H1 (cell line): ENCODE data around the gene ZFP36L2. TPM values are rescaled to one million over a fixed set of nuclear protein-coding genes. Genes with fewer than 3 reads are reported as not detected.

Experiments
- CTCF ChIA-PET: fragments of 300-600 bp; sonication (Branson Sonifier 250); formaldehyde crosslinking; loops from one replicate; lab custom pipeline; 2021; ENCODE audit not compliant: partially characterized antibody; lab: Charles Lee
- POLR2A ChIA-PET: fragments of 300-600 bp; sonication (Branson Sonifier 250); formaldehyde crosslinking; loops from one replicate; lab custom pipeline; 2021; ENCODE audit warnings: inconsistent platforms; ENCODE audit not compliant: partially characterized antibody; lab: Charles Lee
- DNase-seq, 2 experiments: peaks; one replicate each; pipeline versions ENCODE4 v3.0.0 to v3.0.0-alpha.2; 2010 to 2022; ENCODE audit warnings: low spot score in 2 of 2, low read depth in 1 of 2, mixed read lengths in 1 of 2
- FAIRE-seq: peaks from 2 replicates; lab custom pipeline; 2011; peaks lifted over from hg19 to GRCh38; lab: Jason Lieb, UNC
- H2AFZ ChIP-seq: 2 replicates; pipeline ENCODE4 v1.8.1; 2012; ENCODE audit warnings: low read length, inconsistent platforms
- H2AK5ac ChIP-seq: 2 replicates; pipeline ENCODE4 v1.6.1; 2013; ENCODE audit warnings: low read depth, low read length
- H2BK120ac ChIP-seq: replicated peaks from 2 replicates; pipeline ENCODE3; 2013; ENCODE audit warnings: low read depth, low read length, inconsistent platforms
- H2BK12ac ChIP-seq: 2 replicates; pipeline ENCODE4 v1.6.1; 2013; ENCODE audit warnings: low read depth, low read length
- H2BK15ac ChIP-seq: 2 replicates; pipeline ENCODE4 v1.6.1; 2013; ENCODE audit warnings: low read length
- H2BK20ac ChIP-seq: 2 replicates; pipeline ENCODE4 v1.6.1; 2013; ENCODE audit warnings: low read length
- H2BK5ac ChIP-seq: 2 replicates; pipeline ENCODE4 v1.6.1; 2013; ENCODE audit warnings: low read depth, low read length
- H3K14ac ChIP-seq: 2 replicates; pipeline ENCODE4 v1.6.1; 2013; ENCODE audit warnings: inconsistent platforms; ENCODE audit not compliant: insufficient read length
- H3K18ac ChIP-seq: 2 replicates; pipeline ENCODE4 v1.6.1; 2013; ENCODE audit warnings: low read length; ENCODE audit errors: extremely low read depth
- H3K23ac ChIP-seq: 2 replicates; pipeline ENCODE4 v1.6.1; 2013; ENCODE audit warnings: inconsistent platforms; ENCODE audit not compliant: insufficient read length
- H3K23me2 ChIP-seq: 2 replicates; pipeline ENCODE4 v1.6.1; 2013; ENCODE audit warnings: low read depth, low read length
- H3K27ac ChIP-seq: 2 replicates; pipeline ENCODE4 v1.6.1; 2011; ENCODE audit warnings: low read depth, low read length, inconsistent platforms
- H3K27me3 ChIP-seq, 4 experiments: replicated peaks in 1 of 4; 1 replicate in 1 of 4; 2 replicates in 3 of 4; pipeline versions ENCODE4 v1.6.1 to v1.8.1; 2011 to 2013; ENCODE audit warnings: low read length in 3 of 4, mild to moderate bottlenecking in 3 of 4, inconsistent platforms in 2 of 4, mixed read lengths in 2 of 4, moderate library complexity in 1 of 4; ENCODE audit not compliant: control insufficient read depth in 3 of 4, insufficient read depth in 3 of 4; ENCODE audit errors: extremely low read depth in 1 of 4
- H3K36me3 ChIP-seq, 4 experiments: 2 replicates each; pipeline versions ENCODE4 v1.6.1 to v1.8.1; 2011 to 2013; ENCODE audit warnings: mild to moderate bottlenecking in 4 of 4, low read length in 3 of 4, moderate library complexity in 2 of 4, control low read depth in 1 of 4, inconsistent platforms in 1 of 4; ENCODE audit not compliant: insufficient read depth in 4 of 4, control insufficient read depth in 2 of 4
- H3K4ac ChIP-seq: replicated peaks from 2 replicates; pipeline ENCODE3; 2013; ENCODE audit warnings: low read length, low read depth, mixed read lengths, inconsistent platforms; ENCODE audit not compliant: insufficient read length
- H3K4me1 ChIP-seq, 4 experiments: replicated peaks in 1 of 4; 1 replicate in 1 of 4; 2 replicates in 3 of 4; pipeline versions ENCODE4 v1.6.1 to v1.8.1; 2011 to 2013; ENCODE audit warnings: low read length in 3 of 4, inconsistent platforms in 2 of 4, mixed read lengths in 1 of 4; ENCODE audit not compliant: insufficient read depth in 4 of 4, control insufficient read depth in 3 of 4
- H3K4me2 ChIP-seq, 2 experiments: 2 replicates each; pipeline versions ENCODE4 v1.6.1 to v1.8.1; 2011 to 2013; ENCODE audit warnings: low read depth in 2 of 2, low read length in 2 of 2, control low read depth in 1 of 2, inconsistent platforms in 1 of 2, mild to moderate bottlenecking in 1 of 2; ENCODE audit not compliant: insufficient read depth in 1 of 2
- H3K4me3 ChIP-seq, 4 experiments: fragments of 200-600, 300-600 bp in 1 of 4; sonication (generic), shearing (Covaris generic), sonication (Bioruptor Twin) in 1 of 4; 2 replicates each; pipeline versions ENCODE4 v1.5.1 to v1.8.1; 2011 to 2016; ENCODE audit warnings: low read length in 4 of 4, low read depth in 3 of 4, control low read depth in 2 of 4, inconsistent platforms in 2 of 4, mild to moderate bottlenecking in 2 of 4, mixed read lengths in 1 of 4, moderate library complexity in 1 of 4; ENCODE audit not compliant: insufficient read depth in 2 of 4; ENCODE audit errors: extremely low read depth in 1 of 4
- H3K56ac ChIP-seq: replicated peaks from 2 replicates; pipeline ENCODE3; 2013; ENCODE audit warnings: low read depth, mild to moderate bottlenecking, mixed read lengths, low read length, inconsistent platforms; ENCODE audit not compliant: insufficient read length
- H3K79me1 ChIP-seq: 2 replicates; pipeline ENCODE4 v1.6.1; 2013; ENCODE audit warnings: low read depth, low read length, control low read depth
- H3K79me2 ChIP-seq, 2 experiments: 2 replicates each; pipeline versions ENCODE4 v1.6.1 to v1.8.1; 2012 to 2013; ENCODE audit warnings: low read length in 2 of 2, mild to moderate bottlenecking in 2 of 2, inconsistent platforms in 1 of 2; ENCODE audit not compliant: insufficient read depth in 2 of 2, control insufficient read depth in 1 of 2
- H3K9ac ChIP-seq, 4 experiments: replicated peaks in 1 of 4; 1 replicate in 1 of 4; 2 replicates in 3 of 4; pipeline versions ENCODE4 v1.6.1 to v1.8.1; 2011 to 2013; ENCODE audit warnings: low read depth in 3 of 4, low read length in 3 of 4, control low read depth in 2 of 4, mild to moderate bottlenecking in 2 of 4, moderate library complexity in 2 of 4, inconsistent platforms in 1 of 4; ENCODE audit errors: extremely low read depth in 1 of 4
- H3K9me3 ChIP-seq, 2 experiments: 2 replicates each; pipeline versions ENCODE4 v1.6.1 to v1.8.1; 2012 to 2013; ENCODE audit warnings: mild to moderate bottlenecking in 2 of 2, moderate library complexity in 2 of 2, control low read depth in 1 of 2, inconsistent platforms in 1 of 2, low read depth in 1 of 2, low read length in 1 of 2, mixed read lengths in 1 of 2; ENCODE audit not compliant: insufficient read depth in 2 of 2
- H4K20me1 ChIP-seq, 2 experiments: replicated peaks in 1 of 2; 2 replicates each; pipeline versions ENCODE3 to v1.8.1; 2011 to 2013; ENCODE audit warnings: inconsistent platforms in 2 of 2, low read length in 2 of 2, mild to moderate bottlenecking in 1 of 2; ENCODE audit not compliant: insufficient read depth in 2 of 2, control insufficient read depth in 1 of 2
- H4K5ac ChIP-seq: 2 replicates; pipeline ENCODE4 v1.6.1; 2013; ENCODE audit warnings: low read length, low read depth, mixed read lengths, inconsistent platforms; ENCODE audit not compliant: insufficient read length
- H4K8ac ChIP-seq: 2 replicates; pipeline ENCODE4 v1.8.0; 2013; ENCODE audit warnings: mild to moderate bottlenecking, moderate library complexity, low read length, inconsistent platforms; ENCODE audit not compliant: insufficient read depth; ENCODE audit errors: extremely low read depth
- H4K91ac ChIP-seq: replicated peaks from 2 replicates; pipeline ENCODE3; 2013; ENCODE audit warnings: low read length, mixed read lengths, inconsistent platforms; ENCODE audit not compliant: insufficient read length
- ASH2L ChIP-seq: fragments of 200-600, 300-600 bp; sonication (generic); IDR thresholded peaks from one replicate; pipeline ENCODE4 v1.7.1; 2017; ENCODE audit warnings: low read length
- CEBPB ChIP-seq: IDR thresholded peaks from 2 replicates; pipeline ENCODE4 v1.6.1; 2012; ENCODE audit warnings: low read depth, low read length
- EZH2 ChIP-seq: fragments of 200-600 bp; sonication (generic); IDR thresholded peaks from 2 replicates; pipeline ENCODE4 v1.7.1; 2012; ENCODE audit warnings: low read depth, mild to moderate bottlenecking, moderate library complexity, low read length, inconsistent platforms; ENCODE audit not compliant: severe bottlenecking
- KDM1A ChIP-seq: fragments of 200-600, 300-600 bp; sonication (generic); IDR thresholded peaks from 2 replicates; pipeline ENCODE4 v1.7.1; 2016; ENCODE audit warnings: mild to moderate bottlenecking, low read length, borderline replicate concordance
- NRF1 ChIP-seq: IDR thresholded peaks from 2 replicates; pipeline ENCODE4 v1.6.1; 2011; ENCODE audit warnings: mild to moderate bottlenecking, low read depth, low read length, improper control_type of control experiment
- RAD21 ChIP-seq, 2 experiments: IDR thresholded peaks in 1 of 2; conservative IDR thresholded peaks in 1 of 2; 2 replicates each; pipeline ENCODE4 v1.6.1; 2011; ENCODE audit warnings: low read depth in 2 of 2, low read length in 2 of 2, improper control_type of control experiment in 1 of 2, inconsistent platforms in 1 of 2, mild to moderate bottlenecking in 1 of 2, moderate library complexity in 1 of 2
- RXRA ChIP-seq: IDR thresholded peaks from 2 replicates; pipeline ENCODE4 v1.6.1; 2011; ENCODE audit warnings: low read depth, mild to moderate bottlenecking, low read length, moderate library complexity; ENCODE audit not compliant: insufficient read depth
- TAF7 ChIP-seq: optimal IDR thresholded peaks from 2 replicates; pipeline ENCODE3; 2011; ENCODE audit warnings: low read depth, mild to moderate bottlenecking, inconsistent platforms, low read length, moderate library complexity, borderline replicate concordance
- WGBS, 2 experiments: shearing (Covaris generic) in 1 of 2; methylation state at CpG; one replicate each; pipeline versions ENCODE4 v1.1.6 to v1.1.7; 2013 to 2015; ENCODE audit warnings: low lambda C conversion rate in 2 of 2, mixed read lengths in 2 of 2, inconsistent platforms in 1 of 2, low coverage in 1 of 2, missing lambda C conversion rate in 1 of 2; ENCODE audit not compliant: insufficient replicate concordance in 2 of 2, insufficient coverage in 1 of 2, insufficient read length in 1 of 2; ENCODE audit errors: extremely low coverage in 1 of 2, missing lambda C conversion rate in 1 of 2; 5-methylcytosine and 5-hydroxymethylcytosine counted together
- polyA plus RNA-seq, 7 experiments: library from polyadenylated mRNA; depleted of rRNA in 3 of 7; stranded (reverse) in 5 of 7; unstranded in 2 of 7; fragments of >200 nt in 5 of 7; fragments of 200-250 nt in 2 of 7; gene quantifications; 1 replicate in 5 of 7; 2 replicates in 1 of 7; 4 replicates in 1 of 7; pipeline versions ENCODE4 v1.2.1 to v1.2.3, GENCODE V29; 2011 to 2013; ENCODE audit warnings: missing spikeins in 2 of 7, mixed read lengths in 2 of 7
- total RNA-seq: library from RNA; stranded (reverse); fragmentation: NEBNext Ultra II Directional; extraction: Animal tissue kit (Norgen Biotek cat#: 25700); gene quantifications from 2 replicates; pipeline ENCODE4 v1.2.1, GENCODE V29; 2021

Gene ZFP36L2
- total and polyA plus RNA-seq, 2 of the 8 experiments (the other 6 are each of a cell fraction or from before 2014, with no cell fraction given), result 13.4 to 102 TPM

DNA sequence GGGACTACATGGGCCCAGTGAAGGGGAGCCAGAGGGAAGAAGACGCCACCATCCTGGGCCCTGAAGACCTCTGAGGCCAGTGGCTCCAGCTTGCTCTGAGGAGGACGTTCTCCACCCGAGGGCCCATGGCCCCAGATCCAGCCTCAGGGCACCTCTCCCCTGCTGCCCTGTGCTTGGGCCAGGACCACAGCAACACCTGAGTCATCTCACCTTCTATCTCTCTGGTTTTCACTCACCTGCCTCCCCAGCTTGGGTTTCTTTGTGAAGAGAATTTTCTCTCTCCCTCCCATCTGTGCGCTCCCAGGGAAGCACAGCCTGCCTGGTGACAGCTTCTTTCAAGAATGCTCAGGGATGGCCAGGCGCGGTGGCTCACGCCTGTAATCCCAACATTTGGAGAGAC lies 19.8 kb downstream of the ZFP36L2 start:
- no peak overlapping the region for H3K56ac ChIP-seq
- H3K4me3 ChIP-seq, result no peak overlapping the region
- H3K23ac ChIP-seq, result no peak overlapping the region
- FAIRE-seq (no peak), DNase-seq (no peak)
- no peak overlapping the region for H2AFZ ChIP-seq
- peaks cover 0 to 9% (median 3%) of the 10 kb centered on the region in 4 experiments; a peak in 3 of 7 replicates for H3K4me1 ChIP-seq
- H2BK12ac ChIP-seq, result 0 out of 2 replicates have a peak overlapping the region, but pooled peaks have one; percentile 17
- CTCF ChIA-PET, result interaction anchor here (0.7 to 8.8 kb wide), 12 partner anchors 10 to 551 kb away, joined by 3 to 65 read pairs (median 11); no protein-coding TSS in a partner anchor
- H4K91ac ChIP-seq, result no peak overlapping the region
- H4K20me1 ChIP-seq, result no peaks in the 10 kb centered on the region
- peak overlapping the region; percentile 23; the same call in 1 of the 2 replicates for H2BK20ac ChIP-seq
- no peaks in the 10 kb centered on the region for H3K79me2 ChIP-seq
- H3K18ac ChIP-seq, result no peak overlapping the region
- H3K4me2 ChIP-seq, result no peak overlapping the region
- H3K14ac ChIP-seq, result no peak overlapping the region
- H3K36me3 ChIP-seq, result no peaks in the 10 kb centered on the region
- H3K79me1 ChIP-seq, result no peaks in the 10 kb centered on the region
- no peak overlapping the region for H3K9ac ChIP-seq
- no peak overlapping the region for H2BK120ac ChIP-seq
- no peak overlapping the region; the same call in 1 of the 2 replicates for H2BK5ac ChIP-seq
- POLR2A ChIA-PET, result interaction anchor here (1.1 to 4.9 kb wide), 5 partner anchors 9 to 29 kb away, joined by 3 to 30 read pairs (median 4); partner anchors contain the start of gene ZFP36L2
- 95% methylated on average over 7 of the region's 7 CpGs; no CpG with 5 or more reads in 1 of the 2 experiments for WGBS, 2 experiments
- H3K4ac ChIP-seq, result no peak overlapping the region
- H3K9me3 ChIP-seq, result no peaks in the 10 kb centered on the region
- no peak overlapping the region for H4K8ac ChIP-seq
- no peak for TF ChIP-seq CEBPB
- TF ChIP-seq ASH2L, result no peak
- TF ChIP-seq TAF7, result no peak
- no peak for TF ChIP-seq RXRA
- TF ChIP-seq EZH2, result no peak
- TF ChIP-seq RAD21 (IDR thresholded peaks at IDR 0.05 in 1 of 2, conservative IDR thresholded peaks at IDR 0.05 in 1 of 2; ENCODE audit: low read depth in 2 of 2, low read length in 2 of 2), result no peak
- no peak for TF ChIP-seq NRF1
- no peak for TF ChIP-seq KDM1A
- no peak overlapping the region for H3K27ac ChIP-seq
- no peaks in the 10 kb centered on the region for H3K23me2 ChIP-seq
- H4K5ac ChIP-seq, result no peak overlapping the region
- peak overlapping the region; percentile 29; the same call in 1 of the 2 replicates for H2BK15ac ChIP-seq
- 0 out of 2 replicates have a peak overlapping the region, but pooled peaks have one; percentile 39 for H2AK5ac ChIP-seq
- no peaks in the 10 kb centered on the region for H3K27me3 ChIP-seq
